ENCODE measurements around the gene TMEM168.

- TF ChIP-seq EZH2 (IDR thresholded peaks at IDR 0.05) (no peak), POLR2AphosphoS5 (IDR thresholded peaks at IDR 0.05; ENCODE audit: borderline replicate concordance, low read depth, low read length) (no peak), FOXP2 (optimal IDR thresholded peaks at IDR 0.05; ENCODE audit: control extremely low read depth, extremely low read length, insufficient read depth) (no peak)
These were observed 10.3 kb upstream of the TMEM168 start for GRCh38 chr7:112800486-112800885.

Measured in SK-N-MC (cell line).